ENCODE data around the gene ZNF92. TPM values are rescaled to one million over a fixed set of nuclear protein-coding genes. Genes with fewer than 3 reads are reported as not detected.

Gene ZNF92
- total and polyA plus RNA-seq, 2 of the 4 experiments (the other 2 are of a cell fraction): 2.4 to 6.1 TPM

DNA sequence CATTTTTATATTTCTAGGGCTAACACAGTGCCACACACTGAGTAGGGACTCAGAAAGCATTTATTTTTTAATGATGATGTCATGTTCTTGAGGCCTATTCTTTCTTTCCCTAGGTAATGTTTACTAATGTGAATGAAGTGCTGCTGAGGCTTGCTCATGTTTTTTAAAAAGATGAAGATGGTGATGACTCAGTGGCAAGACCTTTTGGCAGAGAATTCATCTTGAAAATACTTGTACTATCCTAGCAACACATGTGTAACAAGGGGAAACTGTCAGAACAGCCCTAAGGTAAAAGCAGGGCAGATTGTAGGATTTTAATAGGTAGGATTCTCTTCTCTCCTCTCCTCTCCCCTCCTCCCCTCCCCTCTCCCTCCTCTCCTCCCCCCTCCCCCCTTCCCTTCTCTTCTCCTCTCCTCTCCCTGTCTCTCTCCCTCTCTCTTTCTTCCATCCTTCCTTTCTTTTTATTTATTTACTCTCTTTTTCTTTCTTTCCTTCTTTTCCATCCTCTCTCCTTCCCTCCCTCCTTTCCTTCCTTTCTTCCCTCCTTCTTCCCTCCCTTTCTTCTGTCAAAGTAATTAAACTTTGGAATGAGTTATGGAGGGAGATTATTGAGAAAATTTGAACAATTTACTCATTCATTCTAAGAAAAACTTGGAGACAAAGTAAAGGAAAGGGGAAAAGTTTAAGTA, 75.3 kb downstream of the ZNF92 start:
- BruUV-seq (replicated peaks): no TSS peak

More for the DNA sequence above, 75.3 kb downstream of the ZNF92 start:
- Histone ChIP-seq H4K5ac (ENCODE audit: low read depth, low read length) (no peak overlapping the region), H3K56ac (ENCODE audit: extremely low read depth, insufficient read depth, low read length) (no peak overlapping the region), H2AK9ac (replicated peaks; ENCODE audit: low read depth, low read length, poor library complexity) (no peak overlapping the region), H3K4me2 (ENCODE audit: low read depth, low read length) (no peak overlapping the region), H2BK5ac (ENCODE audit: low read depth, low read length, poor library complexity, severe bottlenecking) (no peak overlapping the region), H2BK15ac (ENCODE audit: low read depth, low read length) (no peak overlapping the region), H3K4me3 (ENCODE audit: insufficient read depth, low read depth, low read length) (no peak overlapping the region), H2BK20ac (ENCODE audit: low read depth, low read length) (no peak overlapping the region), H3K23ac (ENCODE audit: low read depth, low read length) (no peak overlapping the region), H3K9me1 (ENCODE audit: insufficient read depth, low read length) (no peaks in the 10 kb centered on the region), H3K27ac (ENCODE audit: insufficient read depth, low read length) (no peak overlapping the region), H3K18ac (ENCODE audit: low read depth, low read length) (no peak overlapping the region), H2BK120ac (ENCODE audit: low read depth, low read length) (no peak overlapping the region), H3K27me3 (ENCODE audit: control insufficient read depth, insufficient read depth, low read length) (no peaks in the 10 kb centered on the region; the same call in 1 of the 2 replicates), H2AK5ac (ENCODE audit: low read depth, low read length) (no peak overlapping the region), H3K9ac (ENCODE audit: low read depth, low read length) (no peak overlapping the region), H4K91ac (ENCODE audit: insufficient read depth, low read depth, low read length) (no peak overlapping the region), H4K8ac (ENCODE audit: low read depth in 2 of 2, low read length in 2 of 2) (no peak overlapping the region), H3K4ac (ENCODE audit: low read depth, low read length) (no peak overlapping the region), H2AFZ (replicated peaks; ENCODE audit: low read length, poor library complexity) (no peak overlapping the region), H3K36me3 (ENCODE audit: control insufficient read depth, insufficient read depth, low read length) (no peaks in the 10 kb centered on the region), H3K4me1 (ENCODE audit: control insufficient read depth, insufficient read depth, low read length) (no peaks in the 10 kb centered on the region), H4K20me1 (ENCODE audit: insufficient read depth, low read length) (no peaks in the 10 kb centered on the region), H3K9me3 (ENCODE audit: control insufficient read depth, insufficient read depth, low read length) (no peaks in the 10 kb centered on the region), H3K14ac (replicated peaks; ENCODE audit: low read depth, low read length) (no peak overlapping the region), H3K79me1 (ENCODE audit: low read depth in 1 of 2, low read length in 2 of 2) (no peaks in the 10 kb centered on the region)
- intact Hi-C loops (cut with micrococcal nuclease): loop anchor here (10.0 kb wide), 1 partner anchor 134 kb away; no protein-coding TSS in a partner anchor
- in situ Hi-C loops (cut with MboI; ENCODE audit: low sequenced_read_pairs): no loop called here
- TF ChIP-seq MAZ (IDR thresholded peaks at IDR 0.05; ENCODE audit: borderline replicate concordance, low read depth, low read length): no peak
- TF ChIP-seq, protein P1, sequence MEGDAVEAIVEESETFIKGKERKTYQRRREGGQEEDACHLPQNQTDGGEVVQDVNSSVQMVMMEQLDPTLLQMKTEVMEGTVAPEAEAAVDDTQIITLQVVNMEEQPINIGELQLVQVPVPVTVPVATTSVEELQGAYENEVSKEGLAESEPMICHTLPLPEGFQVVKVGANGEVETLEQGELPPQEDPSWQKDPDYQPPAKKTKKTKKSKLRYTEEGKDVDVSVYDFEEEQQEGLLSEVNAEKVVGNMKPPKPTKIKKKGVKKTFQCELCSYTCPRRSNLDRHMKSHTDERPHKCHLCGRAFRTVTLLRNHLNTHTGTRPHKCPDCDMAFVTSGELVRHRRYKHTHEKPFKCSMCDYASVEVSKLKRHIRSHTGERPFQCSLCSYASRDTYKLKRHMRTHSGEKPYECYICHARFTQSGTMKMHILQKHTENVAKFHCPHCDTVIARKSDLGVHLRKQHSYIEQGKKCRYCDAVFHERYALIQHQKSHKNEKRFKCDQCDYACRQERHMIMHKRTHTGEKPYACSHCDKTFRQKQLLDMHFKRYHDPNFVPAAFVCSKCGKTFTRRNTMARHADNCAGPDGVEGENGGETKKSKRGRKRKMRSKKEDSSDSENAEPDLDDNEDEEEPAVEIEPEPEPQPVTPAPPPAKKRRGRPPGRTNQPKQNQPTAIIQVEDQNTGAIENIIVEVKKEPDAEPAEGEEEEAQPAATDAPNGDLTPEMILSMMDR (conservative IDR thresholded peaks at IDR 0.05; ENCODE audit: low read depth, low read length): no peak
- no peak for TF ChIP-seq CEBPB (IDR thresholded peaks at IDR 0.05; ENCODE audit: low read depth, low read length)
- TF ChIP-seq CHD1 (IDR thresholded peaks at IDR 0.05; ENCODE audit: low read depth, low read length): no peak
- no peak for TF ChIP-seq RAD21 (IDR thresholded peaks at IDR 0.05; ENCODE audit: low read length)
- no peak for TF ChIP-seq SMC3 (IDR thresholded peaks at IDR 0.05; ENCODE audit: low read depth, low read length)
- TF ChIP-seq BHLHE40 (IDR thresholded peaks at IDR 0.05; ENCODE audit: low read depth, low read length): no peak
- no peak for TF ChIP-seq NFE2L2 (IDR thresholded peaks at IDR 0.05; ENCODE audit: low read depth, low read length)
- TF ChIP-seq RCOR1 (IDR thresholded peaks at IDR 0.05; ENCODE audit: insufficient replicate concordance, low read length): no peak
- no peak for TF ChIP-seq RFX5 (IDR thresholded peaks at IDR 0.05; ENCODE audit: low read depth, low read length)
- TF ChIP-seq MAFK (IDR thresholded peaks at IDR 0.05; ENCODE audit: low read depth, low read length): no peak
- ATAC-seq (ENCODE audit: low read depth): peak; percentile 72
- ChIA-PET POLR2A (ENCODE audit: unreplicated experiment) (no interaction called here), CTCF (no interaction called here)
- DNase-seq: peak; percentile 72
- dilution Hi-C loops (cut with HindIII; ENCODE audit: low sequenced_read_pairs, unreplicated experiment): no loop called here

All from IMR-90 (cell line).